Measurements from ENCODE around the gene CCDC138. TPM values are rescaled to one million over a fixed set of nuclear protein-coding genes. Genes with fewer than 3 reads are reported as not detected.

Gene CCDC138
- total RNA-seq, 4 donors from 2014 or later: 2.3 to 33.8 (median 4.6) TPM

- no peaks in the 10 kb centered on the region for H3K4me1 ChIP-seq
- TF ChIP-seq CTCF (IDR thresholded peaks at IDR 0.05): no peak
- no peak for TF ChIP-seq POLR2A (IDR thresholded peaks at IDR 0.05)
- H3K27me3 ChIP-seq: no peaks in the 10 kb centered on the region
- DNase-seq: no peak
- no peak overlapping the region for H3K4me3 ChIP-seq
- H3K27ac ChIP-seq: no peak overlapping the region
- no peaks in the 10 kb centered on the region for H3K36me3 ChIP-seq
- H3K9me3 ChIP-seq: no peaks in the 10 kb centered on the region
These were observed 111.9 kb downstream of the CCDC138 start for GRCh38 chr2:108898315-108899082.

GRCh38 chr2:108904680-108905079, 118.1 kb downstream of the CCDC138 start:
- H3K4me1 ChIP-seq: no peaks in the 10 kb centered on the region
- TF ChIP-seq CTCF (IDR thresholded peaks at IDR 0.05) (no peak), POLR2A (IDR thresholded peaks at IDR 0.05) (no peak)
- no peak overlapping the region for H3K4me3 ChIP-seq
- no peak overlapping the region for H3K27ac ChIP-seq
- DNase-seq: no peak
- no peaks in the 10 kb centered on the region for H3K36me3 ChIP-seq
- no peaks in the 10 kb centered on the region for H3K27me3 ChIP-seq
- no peaks in the 10 kb centered on the region for H3K9me3 ChIP-seq

- no peak for DNase-seq
- no peaks in the 10 kb centered on the region for H3K36me3 ChIP-seq
- no peak overlapping the region for H3K4me3 ChIP-seq
- no peaks in the 10 kb centered on the region for H3K27me3 ChIP-seq
- TF ChIP-seq CTCF (IDR thresholded peaks at IDR 0.05): no peak
- no peak for TF ChIP-seq POLR2A (IDR thresholded peaks at IDR 0.05)
- no peak overlapping the region for H3K27ac ChIP-seq
- no peaks in the 10 kb centered on the region for H3K9me3 ChIP-seq
- H3K4me1 ChIP-seq: no peaks in the 10 kb centered on the region
These were observed 118.6 kb downstream of the CCDC138 start for GRCh38 chr2:108905176-108905575.

- H3K9me3 ChIP-seq: no peaks in the 10 kb centered on the region
- no peak overlapping the region for H3K4me3 ChIP-seq
- H3K27ac ChIP-seq: no peak overlapping the region
- no peaks in the 10 kb centered on the region for H3K27me3 ChIP-seq
- H3K4me1 ChIP-seq: no peaks in the 10 kb centered on the region
- DNase-seq: no peak
- H3K36me3 ChIP-seq: no peaks in the 10 kb centered on the region
- TF ChIP-seq POLR2A (IDR thresholded peaks at IDR 0.05) (no peak), CTCF (IDR thresholded peaks at IDR 0.05) (no peak)
These were observed 119.3 kb downstream of the CCDC138 start for GRCh38 chr2:108905906-108906305.

GRCh38 chr2:108906403-108907077, 120.0 kb downstream of the CCDC138 start:
- H3K27ac ChIP-seq: no peak overlapping the region
- H3K36me3 ChIP-seq: no peaks in the 10 kb centered on the region
- no peaks in the 10 kb centered on the region for H3K4me1 ChIP-seq
- H3K9me3 ChIP-seq: no peaks in the 10 kb centered on the region
- TF ChIP-seq CTCF (IDR thresholded peaks at IDR 0.05): no peak
- TF ChIP-seq POLR2A (IDR thresholded peaks at IDR 0.05): no peak
- DNase-seq: no peak
- no peaks in the 10 kb centered on the region for H3K27me3 ChIP-seq
- H3K4me3 ChIP-seq: no peak overlapping the region

Measured in Peyer's patch (tissue), 4 donors.